Measurements from ENCODE around the gene BLTP3B.

DNA sequence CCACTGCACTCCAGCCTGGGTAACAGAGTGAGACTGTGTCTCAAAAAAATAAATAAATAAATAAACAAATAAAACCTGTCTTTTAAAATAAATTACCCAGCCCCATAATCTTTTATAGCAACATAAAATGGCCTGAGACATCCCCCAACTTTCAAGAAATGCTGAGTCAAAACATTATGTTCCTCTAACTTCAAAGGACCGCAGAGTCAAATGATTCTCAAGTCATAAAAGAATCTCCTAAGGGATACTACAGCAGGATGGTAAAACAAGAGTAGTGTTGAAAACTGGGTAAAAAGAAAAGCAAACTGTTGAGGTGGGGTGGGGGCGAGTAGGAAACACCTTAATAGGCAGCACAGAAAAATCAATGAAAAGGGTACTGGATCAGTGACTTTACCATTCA is 9.5 kb downstream of the BLTP3B start:
- TF ChIP-seq, protein P1, sequence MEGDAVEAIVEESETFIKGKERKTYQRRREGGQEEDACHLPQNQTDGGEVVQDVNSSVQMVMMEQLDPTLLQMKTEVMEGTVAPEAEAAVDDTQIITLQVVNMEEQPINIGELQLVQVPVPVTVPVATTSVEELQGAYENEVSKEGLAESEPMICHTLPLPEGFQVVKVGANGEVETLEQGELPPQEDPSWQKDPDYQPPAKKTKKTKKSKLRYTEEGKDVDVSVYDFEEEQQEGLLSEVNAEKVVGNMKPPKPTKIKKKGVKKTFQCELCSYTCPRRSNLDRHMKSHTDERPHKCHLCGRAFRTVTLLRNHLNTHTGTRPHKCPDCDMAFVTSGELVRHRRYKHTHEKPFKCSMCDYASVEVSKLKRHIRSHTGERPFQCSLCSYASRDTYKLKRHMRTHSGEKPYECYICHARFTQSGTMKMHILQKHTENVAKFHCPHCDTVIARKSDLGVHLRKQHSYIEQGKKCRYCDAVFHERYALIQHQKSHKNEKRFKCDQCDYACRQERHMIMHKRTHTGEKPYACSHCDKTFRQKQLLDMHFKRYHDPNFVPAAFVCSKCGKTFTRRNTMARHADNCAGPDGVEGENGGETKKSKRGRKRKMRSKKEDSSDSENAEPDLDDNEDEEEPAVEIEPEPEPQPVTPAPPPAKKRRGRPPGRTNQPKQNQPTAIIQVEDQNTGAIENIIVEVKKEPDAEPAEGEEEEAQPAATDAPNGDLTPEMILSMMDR (IDR thresholded peaks at IDR 0.05) = no peak
- TF ChIP-seq POLR2A (IDR thresholded peaks at IDR 0.05) = no peak

All from body of pancreas (tissue), 4 donors.